Upper lobe of right lung (tissue), 1 donor: ENCODE measurements around the gene FUZ. TPM values are rescaled to one million over a fixed set of nuclear protein-coding genes. Genes with fewer than 3 reads are reported as not detected.
A peak's percentile ranks its signal among the peaks of the same experiment; 100 is the strongest.

Source experiments
- ATAC-seq: fragments of 200-7000 bp; cut with Tn5 transposase; one replicate; pipeline ENCODE4 v1.9.1; 2020; ENCODE audit warnings: mild to moderate bottlenecking, moderate library complexity
- DNase-seq: peaks from one replicate; pipeline ENCODE4 v3.0.0-alpha.2; 2020
- H3K27ac ChIP-seq: fragments of 200-600 bp; one replicate; pipeline ENCODE4 v1.8.0; 2022
- H3K27me3 ChIP-seq: fragments of 200-600 bp; one replicate; pipeline ENCODE4 v1.8.0; 2022; ENCODE audit warnings: mild to moderate bottlenecking
- H3K36me3 ChIP-seq: fragments of 200-600 bp; one replicate; pipeline ENCODE4 v1.8.0; 2022
- H3K4me1 ChIP-seq: fragments of 200-600 bp; one replicate; pipeline ENCODE4 v1.8.0; 2022
- H3K4me3 ChIP-seq: fragments of 200-600 bp; one replicate; pipeline ENCODE4 v1.8.0; 2022; ENCODE audit warnings: mild to moderate bottlenecking
- H3K9me3 ChIP-seq: fragments of 200-600 bp; one replicate; pipeline ENCODE4 v1.8.0; 2022
- CTCF ChIP-seq: fragments of 200-600 bp; IDR thresholded peaks from one replicate; pipeline ENCODE4 v1.8.0; 2022; ENCODE audit warnings: antibody characterized with exemption
- intact Hi-C: fragments of 100-400 bp; cut with DNase I; formaldehyde crosslinking; loops from one replicate; pipeline ENCODE4 v1.11.0; 2022
- total RNA-seq: library from RNA; stranded (reverse); fragmentation: NEBNext Ultra II Directional; extraction: Animal tissue kit (Norgen Biotek cat#: 25700); gene quantifications from one replicate; pipeline ENCODE4 v1.2.1, GENCODE V29; 2021
- donor health status: DM: no; HTN: yes; CAD: no; lungs with severe emphysema.

The FUZ gene
- total RNA-seq, 1 donor from 2014 or later = 20.1 TPM

- ATAC-seq = no peak
- intact Hi-C loops = no loop called here
Observed at GRCh38 chr19:49792829-49793560, 20.1 kb downstream of the FUZ start.

GRCh38 chr19:49791776-49792445 is 21.2 kb downstream of the FUZ start:
- no peak overlapping the region for H3K27ac ChIP-seq
- intact Hi-C loops = no loop called here
- no peak for DNase-seq
- H3K4me3 ChIP-seq = no peak overlapping the region
- TF ChIP-seq CTCF = no peak
- no peaks in the 10 kb centered on the region for H3K27me3 ChIP-seq
- ATAC-seq = no peak
- H3K4me1 ChIP-seq = no peaks in the 10 kb centered on the region
- H3K9me3 ChIP-seq = no peaks in the 10 kb centered on the region
- peaks cover 82% of the 10 kb centered on the region for H3K36me3 ChIP-seq

More at GRCh38 chr19:49792829-49793560, 20.1 kb downstream of the FUZ start:
- no peak overlapping the region for H3K27ac ChIP-seq
- peaks cover 81% of the 10 kb centered on the region for H3K36me3 ChIP-seq
- TF ChIP-seq CTCF = no peak
- H3K4me1 ChIP-seq = no peaks in the 10 kb centered on the region
- no peak overlapping the region for H3K4me3 ChIP-seq
- H3K9me3 ChIP-seq = no peaks in the 10 kb centered on the region
- no peaks in the 10 kb centered on the region for H3K27me3 ChIP-seq
- DNase-seq = no peak

GRCh38 chr19:49790866-49791265 is 22.2 kb downstream of the FUZ start:
- Histone ChIP-seq H3K27ac (no peak overlapping the region), H3K4me1 (no peaks in the 10 kb centered on the region), H3K27me3 (no peaks in the 10 kb centered on the region), H3K4me3 (no peak overlapping the region), H3K9me3 (no peaks in the 10 kb centered on the region), H3K36me3 (peaks cover 75% of the 10 kb centered on the region)
- ATAC-seq (peak; percentile 41), DNase-seq (no peak)
- no peak for TF ChIP-seq CTCF
- intact Hi-C loops = no loop called here

- peaks cover 74% of the 10 kb centered on the region for H3K36me3 ChIP-seq
- intact Hi-C loops = no loop called here
- DNase-seq = no peak
- no peaks in the 10 kb centered on the region for H3K4me1 ChIP-seq
- no peak for TF ChIP-seq CTCF
- no peak overlapping the region for H3K27ac ChIP-seq
- ATAC-seq = no peak
- H3K4me3 ChIP-seq = no peak overlapping the region
- H3K9me3 ChIP-seq = no peaks in the 10 kb centered on the region
- no peaks in the 10 kb centered on the region for H3K27me3 ChIP-seq
Observed at GRCh38 chr19:49788857-49789256, 24.2 kb downstream of the FUZ start.

- Histone ChIP-seq H3K27ac (no peak overlapping the region), H3K4me1 (no peaks in the 10 kb centered on the region), H3K27me3 (no peaks in the 10 kb centered on the region), H3K9me3 (no peaks in the 10 kb centered on the region), H3K36me3 (peaks cover 74% of the 10 kb centered on the region), H3K4me3 (no peak overlapping the region)
- intact Hi-C loops = no loop called here
- no peak for DNase-seq
- TF ChIP-seq CTCF = no peak
- ATAC-seq = no peak
Observed at GRCh38 chr19:49787746-49788145, 25.3 kb downstream of the FUZ start.
